ENCODE measurements around the gene GTPBP3. TPM values are rescaled to one million over a fixed set of nuclear protein-coding genes. Genes with fewer than 3 reads are reported as not detected.

Gene GTPBP3
- total RNA-seq, 1 experiment from 2014 or later: 73.0 TPM

DNA sequence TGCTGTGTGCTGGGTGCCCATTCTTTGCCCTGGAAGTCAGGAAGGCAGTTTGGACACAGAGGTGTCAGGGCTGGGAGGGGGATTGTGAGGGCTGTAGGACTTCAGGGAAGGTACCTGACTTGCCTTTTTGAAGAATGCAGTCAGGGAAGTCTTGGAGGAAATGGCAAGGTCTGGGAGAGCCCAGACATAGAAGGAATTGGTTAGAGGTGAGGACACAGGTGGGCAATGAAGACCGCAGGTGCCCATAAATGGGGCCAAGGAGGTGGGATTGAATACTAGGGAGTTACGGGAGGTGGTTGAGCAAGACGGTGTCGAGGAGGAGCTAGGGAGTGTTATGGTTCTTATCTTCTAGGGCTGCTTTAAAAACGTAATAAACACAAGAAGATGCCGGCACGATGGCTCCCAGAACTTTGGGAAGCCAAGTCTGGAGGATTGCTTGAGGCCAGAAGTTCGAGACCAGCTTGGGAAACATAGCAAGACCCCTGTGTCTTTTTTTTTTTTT is 29.4 kb upstream of the GTPBP3 start:
- ChIA-PET RAD21 (ENCODE audit: low non-redundant PET in 1 of 2, low total read pairs in 2 of 2, uncharacterized antibody in 2 of 2, unreplicated experiment in 2 of 2) (interaction anchor here (1.1 to 1.6 kb wide), 2 partner anchors 24 to 26 kb away, joined by 3 to 5 read pairs; no protein-coding TSS in a partner anchor), POLR2A (interaction anchor here (1.3 to 3.2 kb wide), 5 partner anchors 14 to 112 kb away, joined by 4 to 39 read pairs (median 5); partner anchors contain the start of genes ANO8 and MVB12A), CTCF (interaction anchor here (1.6 to 1.7 kb wide), 2 partner anchors 15 to 25 kb away, joined by 5 to 8 read pairs; no protein-coding TSS in a partner anchor)
- no TSS peak for BruUV-seq (replicated peaks)
- Histone ChIP-seq H3K79me2 (ENCODE audit: insufficient read depth, low read length) (peaks cover 48% of the 10 kb centered on the region), H3K9me3 (ENCODE audit: control insufficient read depth in 1 of 2, insufficient read depth in 1 of 2, low read depth in 1 of 2, low read length in 2 of 2) (no peaks in the 10 kb centered on the region), H3K9me2 (ENCODE audit: insufficient read depth) (no peaks in the 10 kb centered on the region), H3K4me1 (ENCODE audit: control insufficient read depth in 1 of 2, insufficient read depth in 2 of 2, low read length in 2 of 2) (peaks cover 57 to 78% of the 10 kb centered on the region in 2 experiments), H3K27me3 (ENCODE audit: insufficient read depth, low read length) (no peaks in the 10 kb centered on the region), H4K20me1 (ENCODE audit: insufficient read depth) (no peaks in the 10 kb centered on the region), H2AFZ (ENCODE audit: low read depth, low read length, poor library complexity, severe bottlenecking) (no peak overlapping the region), H3K9ac (ENCODE audit: low read length) (peak overlapping the region; percentile 65), H3K27ac (ENCODE audit: low read depth, low read length) (peak overlapping the region; percentile 79), H3K36me3 (ENCODE audit: control insufficient read depth in 1 of 2, insufficient read depth in 2 of 2, low read length in 2 of 2) (no peaks in the 10 kb centered on the region; a peak in 1 of 4 replicates), H3K4me3 (replicated peaks in 1 of 2; ENCODE audit: low read depth in 1 of 2, low read length in 2 of 2) (peak overlapping the region; percentile 80 to 98; a peak in 3 of 4 replicates), H3K4me2 (ENCODE audit: low read length) (peak overlapping the region; percentile 99)
- ATAC-seq (no peak), DNase-seq (ENCODE audit: low read depth, low spot score) (no peak)
- intact Hi-C loops (cut with micrococcal nuclease): loop anchor here (2.0 kb wide), 1 partner anchor 15 kb away; no protein-coding TSS in a partner anchor
- TF ChIP-seq, protein P1, sequence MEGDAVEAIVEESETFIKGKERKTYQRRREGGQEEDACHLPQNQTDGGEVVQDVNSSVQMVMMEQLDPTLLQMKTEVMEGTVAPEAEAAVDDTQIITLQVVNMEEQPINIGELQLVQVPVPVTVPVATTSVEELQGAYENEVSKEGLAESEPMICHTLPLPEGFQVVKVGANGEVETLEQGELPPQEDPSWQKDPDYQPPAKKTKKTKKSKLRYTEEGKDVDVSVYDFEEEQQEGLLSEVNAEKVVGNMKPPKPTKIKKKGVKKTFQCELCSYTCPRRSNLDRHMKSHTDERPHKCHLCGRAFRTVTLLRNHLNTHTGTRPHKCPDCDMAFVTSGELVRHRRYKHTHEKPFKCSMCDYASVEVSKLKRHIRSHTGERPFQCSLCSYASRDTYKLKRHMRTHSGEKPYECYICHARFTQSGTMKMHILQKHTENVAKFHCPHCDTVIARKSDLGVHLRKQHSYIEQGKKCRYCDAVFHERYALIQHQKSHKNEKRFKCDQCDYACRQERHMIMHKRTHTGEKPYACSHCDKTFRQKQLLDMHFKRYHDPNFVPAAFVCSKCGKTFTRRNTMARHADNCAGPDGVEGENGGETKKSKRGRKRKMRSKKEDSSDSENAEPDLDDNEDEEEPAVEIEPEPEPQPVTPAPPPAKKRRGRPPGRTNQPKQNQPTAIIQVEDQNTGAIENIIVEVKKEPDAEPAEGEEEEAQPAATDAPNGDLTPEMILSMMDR (IDR thresholded peaks at IDR 0.05 in 2 of 3, conservative IDR thresholded peaks at IDR 0.05 in 1 of 3; ENCODE audit: borderline replicate concordance in 1 of 3, insufficient read depth in 1 of 3, low read depth in 2 of 3, low read length in 2 of 3): no peak
- TF ChIP-seq, protein P2, sequence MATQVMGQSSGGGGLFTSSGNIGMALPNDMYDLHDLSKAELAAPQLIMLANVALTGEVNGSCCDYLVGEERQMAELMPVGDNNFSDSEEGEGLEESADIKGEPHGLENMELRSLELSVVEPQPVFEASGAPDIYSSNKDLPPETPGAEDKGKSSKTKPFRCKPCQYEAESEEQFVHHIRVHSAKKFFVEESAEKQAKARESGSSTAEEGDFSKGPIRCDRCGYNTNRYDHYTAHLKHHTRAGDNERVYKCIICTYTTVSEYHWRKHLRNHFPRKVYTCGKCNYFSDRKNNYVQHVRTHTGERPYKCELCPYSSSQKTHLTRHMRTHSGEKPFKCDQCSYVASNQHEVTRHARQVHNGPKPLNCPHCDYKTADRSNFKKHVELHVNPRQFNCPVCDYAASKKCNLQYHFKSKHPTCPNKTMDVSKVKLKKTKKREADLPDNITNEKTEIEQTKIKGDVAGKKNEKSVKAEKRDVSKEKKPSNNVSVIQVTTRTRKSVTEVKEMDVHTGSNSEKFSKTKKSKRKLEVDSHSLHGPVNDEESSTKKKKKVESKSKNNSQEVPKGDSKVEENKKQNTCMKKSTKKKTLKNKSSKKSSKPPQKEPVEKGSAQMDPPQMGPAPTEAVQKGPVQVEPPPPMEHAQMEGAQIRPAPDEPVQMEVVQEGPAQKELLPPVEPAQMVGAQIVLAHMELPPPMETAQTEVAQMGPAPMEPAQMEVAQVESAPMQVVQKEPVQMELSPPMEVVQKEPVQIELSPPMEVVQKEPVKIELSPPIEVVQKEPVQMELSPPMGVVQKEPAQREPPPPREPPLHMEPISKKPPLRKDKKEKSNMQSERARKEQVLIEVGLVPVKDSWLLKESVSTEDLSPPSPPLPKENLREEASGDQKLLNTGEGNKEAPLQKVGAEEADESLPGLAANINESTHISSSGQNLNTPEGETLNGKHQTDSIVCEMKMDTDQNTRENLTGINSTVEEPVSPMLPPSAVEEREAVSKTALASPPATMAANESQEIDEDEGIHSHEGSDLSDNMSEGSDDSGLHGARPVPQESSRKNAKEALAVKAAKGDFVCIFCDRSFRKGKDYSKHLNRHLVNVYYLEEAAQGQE (IDR thresholded peaks at IDR 0.05; ENCODE audit: low read depth): no peak
- no peak for TF ChIP-seq SP1 (IDR thresholded peaks at IDR 0.05; ENCODE audit: low read depth)
- no peak for TF ChIP-seq EZH2phosphoT487 (IDR thresholded peaks at IDR 0.05; ENCODE audit: borderline replicate concordance)
- no peak for TF ChIP-seq EGR1 (IDR thresholded peaks at IDR 0.05; ENCODE audit: low read depth)
- TF ChIP-seq JUND (IDR thresholded peaks at IDR 0.05): no peak
- no peak for TF ChIP-seq SIN3A (IDR thresholded peaks at IDR 0.05; ENCODE audit: low read depth)
- TF ChIP-seq CEBPB (IDR thresholded peaks at IDR 0.05; ENCODE audit: low read depth): no peak
- TF ChIP-seq FOSL1 (IDR thresholded peaks at IDR 0.05; ENCODE audit: low read depth): no peak
- no peak for TF ChIP-seq POLR2AphosphoS5 (IDR thresholded peaks at IDR 0.05; ENCODE audit: low read depth, low read length)
- no peak for TF ChIP-seq TCF7L2 (IDR thresholded peaks at IDR 0.05; ENCODE audit: borderline replicate concordance, extremely low read depth, insufficient read depth, insufficient read length)
- TF ChIP-seq RAD21 (IDR thresholded peaks at IDR 0.05; ENCODE audit: low read depth): no peak
- no peak for TF ChIP-seq EZH2 (IDR thresholded peaks at IDR 0.05)
- TF ChIP-seq YY1 (IDR thresholded peaks at IDR 0.05; ENCODE audit: extremely low read depth, insufficient replicate concordance, low read depth, low read length): no peak
- TF ChIP-seq, protein P3, sequence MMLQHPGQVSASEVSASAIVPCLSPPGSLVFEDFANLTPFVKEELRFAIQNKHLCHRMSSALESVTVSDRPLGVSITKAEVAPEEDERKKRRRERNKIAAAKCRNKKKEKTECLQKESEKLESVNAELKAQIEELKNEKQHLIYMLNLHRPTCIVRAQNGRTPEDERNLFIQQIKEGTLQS (IDR thresholded peaks at IDR 0.05): no peak
- TF ChIP-seq CBX3 (IDR thresholded peaks at IDR 0.05; ENCODE audit: low read depth): no peak
- TF ChIP-seq POLR2A (IDR thresholded peaks at IDR 0.05; ENCODE audit: borderline replicate concordance, extremely low read depth, insufficient read depth, insufficient read length): no peak
- TF ChIP-seq, protein P4, sequence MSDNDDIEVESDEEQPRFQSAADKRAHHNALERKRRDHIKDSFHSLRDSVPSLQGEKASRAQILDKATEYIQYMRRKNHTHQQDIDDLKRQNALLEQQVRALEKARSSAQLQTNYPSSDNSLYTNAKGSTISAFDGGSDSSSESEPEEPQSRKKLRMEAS (IDR thresholded peaks at IDR 0.05): no peak
- TF ChIP-seq, protein P5, sequence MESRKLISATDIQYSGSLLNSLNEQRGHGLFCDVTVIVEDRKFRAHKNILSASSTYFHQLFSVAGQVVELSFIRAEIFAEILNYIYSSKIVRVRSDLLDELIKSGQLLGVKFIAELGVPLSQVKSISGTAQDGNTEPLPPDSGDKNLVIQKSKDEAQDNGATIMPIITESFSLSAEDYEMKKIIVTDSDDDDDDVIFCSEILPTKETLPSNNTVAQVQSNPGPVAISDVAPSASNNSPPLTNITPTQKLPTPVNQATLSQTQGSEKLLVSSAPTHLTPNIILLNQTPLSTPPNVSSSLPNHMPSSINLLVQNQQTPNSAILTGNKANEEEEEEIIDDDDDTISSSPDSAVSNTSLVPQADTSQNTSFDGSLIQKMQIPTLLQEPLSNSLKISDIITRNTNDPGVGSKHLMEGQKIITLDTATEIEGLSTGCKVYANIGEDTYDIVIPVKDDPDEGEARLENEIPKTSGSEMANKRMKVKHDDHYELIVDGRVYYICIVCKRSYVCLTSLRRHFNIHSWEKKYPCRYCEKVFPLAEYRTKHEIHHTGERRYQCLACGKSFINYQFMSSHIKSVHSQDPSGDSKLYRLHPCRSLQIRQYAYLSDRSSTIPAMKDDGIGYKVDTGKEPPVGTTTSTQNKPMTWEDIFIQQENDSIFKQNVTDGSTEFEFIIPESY (IDR thresholded peaks at IDR 0.05; ENCODE audit: extremely low read depth, insufficient replicate concordance, low read length): no peak
